GM12873 (cell line): Measurements from ENCODE around the gene TMEM86A.

Experiments
- CTCF ChIP-seq: IDR thresholded peaks from 2 replicates; pipeline ENCODE4 v1.5.1; 2012; ENCODE audit warnings: low read depth, mild to moderate bottlenecking, moderate library complexity, low read length, control low read depth; ENCODE audit not compliant: insufficient read depth; ENCODE audit errors: missing control alignments

TMEM86A gene

GRCh38 chr11:18704045-18704645, 5.6 kb downstream of the TMEM86A start:
- no peak for TF ChIP-seq CTCF

- no peak for TF ChIP-seq CTCF
Observed at GRCh38 chr11:18704698-18705097, 6.1 kb downstream of the TMEM86A start.

GRCh38 chr11:18705651-18706281, 7.2 kb downstream of the TMEM86A start:
- no peak for TF ChIP-seq CTCF

GRCh38 chr11:18706330-18707243, 8.0 kb downstream of the TMEM86A start:
- no peak for TF ChIP-seq CTCF

GRCh38 chr11:18707811-18708340, 9.3 kb downstream of the TMEM86A start:
- TF ChIP-seq CTCF, result no peak

- no peak for TF ChIP-seq CTCF
Observed at GRCh38 chr11:18709414-18709813, 10.8 kb downstream of the TMEM86A start.

- no peak for TF ChIP-seq CTCF
Observed at GRCh38 chr11:18710545-18710944, 12.0 kb downstream of the TMEM86A start.
